HG03432 (cell line): ENCODE measurements around the gene GLYR1.
"Not testable (repeated sequence)": the region's sequence is repeated elsewhere in the genome, so short reads cannot be mapped to it uniquely, and the experiment has no call there.

Source experiments
- ATAC-seq: cut with Tn5 transposase; IDR thresholded peaks from one replicate; pipeline ENCODE4 v1.9.1; 2021; ENCODE audit warnings: mild to moderate bottlenecking, moderate library complexity; ENCODE audit not compliant: unreplicated experiment

Gene GLYR1

DNA sequence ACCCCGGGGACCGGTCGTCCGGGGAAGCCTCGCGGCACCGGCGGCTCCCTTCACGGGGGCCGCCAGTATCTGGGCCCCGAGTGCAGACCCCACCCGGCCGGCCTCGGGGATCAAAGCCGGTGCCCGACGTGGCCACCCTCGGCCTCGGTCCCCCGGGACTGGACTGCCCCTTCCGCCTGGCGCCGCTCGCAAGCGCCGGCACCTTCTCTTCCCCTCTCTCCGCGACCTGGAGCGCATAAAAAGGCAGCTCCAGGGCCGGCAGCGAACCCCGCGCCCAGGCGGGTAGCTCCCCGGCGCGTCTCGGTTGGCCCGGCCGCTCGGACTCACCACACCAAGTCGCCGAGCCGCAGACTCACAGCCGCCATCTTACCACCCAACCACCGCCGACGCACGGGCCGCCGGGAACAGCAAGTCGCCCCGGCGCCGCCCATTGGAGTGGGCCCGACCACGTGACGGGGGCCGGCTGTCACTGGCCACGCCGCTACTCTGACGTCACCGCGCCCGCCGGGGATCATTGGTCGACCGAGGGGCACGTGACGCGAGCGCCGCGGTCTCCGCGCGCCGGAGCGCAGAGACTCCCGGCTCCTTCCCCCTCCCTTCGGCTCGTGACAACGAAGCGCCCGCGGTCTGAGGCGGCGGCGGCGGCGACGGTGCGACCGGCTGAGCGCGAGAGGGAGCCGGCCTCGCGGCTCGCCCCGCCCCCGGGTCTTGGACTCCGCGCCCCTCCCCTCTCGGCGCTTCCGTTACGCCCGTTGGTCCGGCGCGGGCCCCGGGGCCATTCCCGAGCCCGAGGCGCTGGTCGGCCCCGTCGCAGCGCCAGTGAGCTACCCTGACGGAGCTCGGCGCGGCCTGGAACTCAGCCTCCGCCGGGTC, at the start of gene GLYR1, which contains the start of gene UBN1:
Gene GLYR1 (minus strand): TSS at position 388 of the 873 bp plus-strand sequence. CDS start 23 bp downstream, at position 365.
Gene UBN1 (plus strand): TSS at position 581 of the 873 bp plus-strand sequence. CDS start 5,437 bp downstream, outside the sequence.
- peak; percentile 90 for ATAC-seq

DNA sequence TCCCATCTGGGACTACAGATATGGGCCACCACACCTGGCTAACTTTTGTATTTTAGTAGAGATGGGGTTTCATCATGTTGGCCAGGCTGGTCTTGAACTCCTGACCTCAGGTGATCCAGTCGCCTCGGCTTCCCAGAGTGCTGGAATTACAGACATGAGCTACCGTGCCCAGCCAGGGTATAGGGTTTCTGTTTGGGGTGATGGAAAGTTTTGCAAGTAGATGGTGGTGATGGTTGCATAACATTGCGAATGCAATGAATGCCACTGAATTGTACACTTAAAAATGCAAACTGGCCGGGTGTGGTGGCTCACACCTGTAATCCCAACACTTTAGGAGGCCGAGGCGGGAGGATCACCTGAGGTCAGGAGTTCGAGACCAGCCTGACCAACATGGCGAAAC, 49.7 kb upstream of the GLYR1 start:
- ATAC-seq = not testable (repeated sequence)

DNA sequence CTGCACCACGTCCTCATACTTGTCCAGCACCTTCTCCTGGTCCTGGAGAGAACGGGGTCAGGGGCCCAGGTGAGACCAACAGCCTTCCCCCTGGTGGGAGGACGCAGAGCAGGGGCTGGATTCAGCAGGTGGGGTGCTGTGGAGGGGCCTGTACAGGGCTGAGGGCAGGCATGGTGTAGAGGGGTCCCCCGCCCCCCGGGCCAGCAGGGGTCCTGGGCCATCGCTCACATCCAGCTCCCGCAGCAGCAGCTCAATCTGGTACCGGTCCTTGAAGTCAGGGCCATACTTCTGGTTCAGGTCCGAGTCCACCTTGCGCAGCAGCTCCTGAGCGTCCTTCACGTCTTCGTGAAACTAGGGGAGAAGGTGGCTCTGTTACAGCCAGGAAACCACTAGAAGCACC, 48.3 kb upstream of the GLYR1 start:
- ATAC-seq = no peak

DNA sequence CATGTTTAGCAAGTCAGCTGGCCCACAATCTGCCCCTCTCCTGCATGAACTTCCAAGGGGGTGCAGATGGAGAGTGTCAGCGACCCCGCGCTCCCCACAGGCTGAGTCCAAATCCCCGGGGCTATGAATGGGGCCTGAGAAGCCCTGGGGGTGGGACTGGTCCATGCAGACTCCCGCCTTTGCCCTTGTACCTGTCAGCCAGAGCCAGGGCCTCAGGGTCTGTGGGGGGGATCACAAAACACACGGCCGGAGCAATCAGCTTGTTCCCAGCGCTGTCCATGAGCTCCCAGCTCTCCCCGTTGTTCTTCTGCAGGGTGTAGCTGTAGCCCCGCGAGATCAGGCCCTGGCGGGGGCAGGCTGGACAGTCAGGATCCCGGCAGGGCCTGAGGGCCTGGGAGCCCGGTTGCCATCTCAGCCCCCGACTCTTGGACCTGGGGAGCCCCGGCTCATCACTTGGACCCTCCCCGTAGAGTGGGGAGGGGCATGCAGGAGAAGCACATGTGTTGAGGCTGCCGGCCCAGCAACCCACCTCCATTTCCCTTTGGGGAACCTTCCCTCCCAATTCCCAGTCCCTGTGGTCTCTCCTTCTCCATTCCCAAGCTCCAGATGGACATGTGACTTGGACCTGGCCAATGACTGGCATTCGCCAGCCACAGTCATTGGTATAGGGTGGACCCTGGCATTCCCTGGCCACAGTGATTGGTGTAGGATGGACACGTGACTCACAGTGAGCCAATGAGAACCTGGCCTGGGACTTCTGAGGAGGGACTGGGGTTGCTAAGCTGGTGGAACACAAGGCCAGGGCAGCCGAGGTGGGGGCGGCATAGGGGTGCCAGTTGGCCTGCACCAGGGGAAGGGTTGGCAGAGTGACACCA, 47.4 kb upstream of the GLYR1 start:
- ATAC-seq = no peak

DNA sequence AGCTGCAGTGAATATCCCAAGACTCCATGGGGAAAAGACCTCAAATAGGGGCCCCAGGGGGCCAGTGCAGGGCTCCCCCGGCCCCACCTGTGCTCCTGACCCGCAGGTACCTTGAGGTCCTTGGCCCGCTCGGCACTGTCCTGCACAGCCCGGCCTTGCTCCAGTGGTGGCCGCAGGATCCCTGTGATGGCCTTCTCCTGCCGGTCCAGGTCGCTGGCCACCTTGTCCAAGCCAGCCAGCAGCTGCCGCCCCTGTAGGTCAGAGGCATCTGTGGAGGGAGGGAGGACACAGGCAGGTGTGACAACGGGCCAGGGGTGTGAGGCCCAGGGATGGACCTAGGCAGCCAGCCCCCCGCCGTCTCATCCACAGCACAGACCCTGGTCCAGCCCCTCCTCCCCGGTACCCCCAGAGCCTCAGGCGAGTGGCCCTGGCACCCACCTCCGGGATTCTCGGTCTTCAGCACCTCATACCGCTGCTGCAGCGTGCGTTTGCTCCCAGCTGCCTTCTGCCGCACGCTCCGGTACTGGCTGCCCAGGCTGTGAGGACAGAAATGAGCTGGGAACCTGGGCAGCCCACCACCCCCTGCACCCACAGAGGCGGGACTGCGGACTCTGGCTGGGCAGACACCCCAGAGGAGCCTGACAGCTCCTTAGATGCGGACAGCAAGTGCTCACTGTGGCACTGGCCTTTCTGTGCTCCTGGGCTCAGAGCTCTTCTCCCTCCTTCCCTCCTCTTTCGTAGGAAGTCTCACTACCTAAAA, 46.2 kb upstream of the GLYR1 start:
- no peak for ATAC-seq

DNA sequence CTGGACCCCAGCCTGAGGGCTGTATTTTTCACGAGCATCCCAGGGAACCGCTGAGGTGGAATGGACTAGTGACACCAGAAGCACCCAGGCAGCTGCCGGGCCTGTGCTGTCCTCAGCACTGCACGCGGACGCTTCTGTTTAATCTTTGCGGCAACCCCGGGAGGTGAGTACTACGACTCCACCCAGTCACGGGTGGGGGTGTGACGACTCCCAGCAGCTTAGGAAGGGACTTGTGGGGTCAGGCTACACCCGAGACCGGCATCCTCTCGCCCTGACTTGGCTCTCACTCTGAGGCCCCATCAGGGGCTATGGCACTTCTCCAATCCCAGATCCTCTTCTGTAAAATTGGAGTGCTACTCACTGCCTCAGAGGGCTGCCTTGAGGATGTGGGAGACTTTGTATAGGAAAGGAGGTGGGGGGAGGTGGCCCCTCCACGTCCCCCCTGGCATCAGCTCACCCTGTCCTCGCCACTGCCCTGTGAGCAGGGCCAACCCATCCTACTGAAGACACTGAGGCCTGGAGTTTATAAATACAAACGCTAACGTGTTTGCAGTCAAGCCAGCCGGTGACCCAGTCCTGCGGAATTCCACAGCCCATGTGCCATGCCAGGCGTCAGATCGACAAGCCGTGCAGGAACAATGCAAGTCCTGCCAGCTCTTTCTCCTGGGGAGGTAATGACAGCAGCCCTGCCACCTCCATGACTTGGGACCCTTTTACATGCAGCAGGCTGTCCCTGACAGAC, 45.4 kb upstream of the GLYR1 start:
- ATAC-seq = no peak

DNA sequence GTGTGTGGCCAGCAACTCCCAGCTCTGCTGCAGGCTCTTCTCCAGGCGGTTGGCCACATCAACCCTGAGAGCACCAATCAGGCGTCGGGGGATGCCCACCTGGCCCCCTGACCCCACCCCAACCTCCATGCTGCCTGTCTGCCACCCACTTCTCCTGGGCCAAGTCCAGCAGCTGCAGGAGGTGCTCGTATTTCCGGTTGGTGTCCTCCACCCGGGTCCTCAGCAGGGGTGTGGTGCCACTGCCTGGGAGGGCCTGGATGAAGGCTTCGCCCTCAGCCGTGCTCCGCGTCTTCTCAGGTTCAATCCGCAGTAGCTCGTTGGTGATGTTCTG, 44.8 kb upstream of the GLYR1 start:
- ATAC-seq = no peak

DNA sequence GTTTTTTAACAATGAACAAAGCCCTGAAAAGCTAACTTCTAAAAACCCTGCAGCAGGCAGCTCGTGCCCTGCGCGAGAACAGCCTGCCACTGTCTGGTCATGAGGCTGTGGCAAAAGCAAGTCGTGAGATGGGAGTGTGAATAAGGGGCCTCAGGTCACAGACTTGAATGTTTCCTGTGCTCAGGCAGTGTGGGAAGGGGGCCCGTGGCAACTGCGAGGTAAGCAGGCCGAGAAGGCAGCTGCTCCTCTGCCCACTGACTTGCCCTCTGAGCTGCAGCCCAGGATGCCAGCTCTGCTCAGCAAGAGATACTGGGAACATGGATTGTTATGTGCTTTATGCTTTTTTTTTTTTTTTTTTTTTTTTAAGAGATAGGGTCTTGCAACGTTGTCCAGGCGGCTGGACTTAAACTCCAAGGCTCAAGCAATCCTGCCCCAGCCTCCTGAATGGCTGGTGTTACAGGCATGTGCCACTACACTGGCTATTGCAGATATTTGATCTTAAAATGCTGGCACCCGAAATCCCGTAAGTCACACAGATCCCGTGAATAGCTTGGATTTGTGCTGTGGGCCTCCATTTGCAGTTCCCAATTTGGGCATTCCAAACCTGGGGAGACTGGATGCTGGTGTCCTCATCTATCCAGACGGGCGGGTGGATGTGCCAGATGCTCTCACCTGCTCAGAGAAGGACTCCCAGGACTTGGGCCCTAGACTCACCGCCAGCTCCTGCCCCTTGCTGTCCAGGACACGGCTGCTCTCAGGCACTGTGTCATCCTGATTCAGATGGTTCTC, 44.2 kb upstream of the GLYR1 start:
- no peak for ATAC-seq

DNA sequence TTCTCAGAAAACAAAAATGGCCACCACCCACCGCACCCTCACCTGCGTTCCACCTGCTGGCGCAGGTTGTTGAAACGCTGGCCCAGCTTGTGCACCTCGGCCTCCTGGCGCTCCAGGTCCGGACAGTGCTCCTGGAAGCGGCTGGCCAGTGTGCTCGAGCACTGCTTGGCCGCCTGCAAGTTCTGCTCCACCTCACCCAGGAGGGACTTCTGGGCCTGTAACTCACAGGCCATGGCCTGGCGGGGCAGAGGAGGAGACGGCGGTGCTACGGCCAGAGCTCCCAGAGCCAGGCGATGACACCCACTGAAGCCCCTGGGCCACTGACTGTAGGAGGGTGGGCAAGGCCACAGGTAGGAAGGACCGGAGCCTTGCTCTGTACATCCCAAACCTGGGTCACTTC, 43.6 kb upstream of the GLYR1 start:
- no peak for ATAC-seq

DNA sequence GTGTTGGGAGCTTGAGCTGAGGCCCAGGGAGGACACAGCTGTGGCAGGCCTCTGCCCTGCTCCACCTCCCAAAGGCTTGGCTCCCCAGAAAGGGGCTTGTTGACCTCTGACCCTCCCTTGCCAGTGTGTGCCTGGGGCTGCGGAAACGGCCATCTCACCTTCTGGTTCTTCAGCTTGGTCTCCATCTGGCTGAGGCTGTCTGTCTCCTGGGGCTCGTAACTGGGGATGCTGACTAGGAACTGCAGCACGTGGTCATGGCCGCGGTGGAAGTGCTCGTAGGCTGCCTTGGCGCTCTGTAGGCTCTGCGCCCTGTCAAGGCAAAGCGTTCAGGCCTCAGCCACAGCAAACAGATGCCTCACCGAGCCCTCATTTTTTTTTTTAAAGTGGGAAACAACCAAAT, 42.9 kb upstream of the GLYR1 start:
- ATAC-seq = no peak

DNA sequence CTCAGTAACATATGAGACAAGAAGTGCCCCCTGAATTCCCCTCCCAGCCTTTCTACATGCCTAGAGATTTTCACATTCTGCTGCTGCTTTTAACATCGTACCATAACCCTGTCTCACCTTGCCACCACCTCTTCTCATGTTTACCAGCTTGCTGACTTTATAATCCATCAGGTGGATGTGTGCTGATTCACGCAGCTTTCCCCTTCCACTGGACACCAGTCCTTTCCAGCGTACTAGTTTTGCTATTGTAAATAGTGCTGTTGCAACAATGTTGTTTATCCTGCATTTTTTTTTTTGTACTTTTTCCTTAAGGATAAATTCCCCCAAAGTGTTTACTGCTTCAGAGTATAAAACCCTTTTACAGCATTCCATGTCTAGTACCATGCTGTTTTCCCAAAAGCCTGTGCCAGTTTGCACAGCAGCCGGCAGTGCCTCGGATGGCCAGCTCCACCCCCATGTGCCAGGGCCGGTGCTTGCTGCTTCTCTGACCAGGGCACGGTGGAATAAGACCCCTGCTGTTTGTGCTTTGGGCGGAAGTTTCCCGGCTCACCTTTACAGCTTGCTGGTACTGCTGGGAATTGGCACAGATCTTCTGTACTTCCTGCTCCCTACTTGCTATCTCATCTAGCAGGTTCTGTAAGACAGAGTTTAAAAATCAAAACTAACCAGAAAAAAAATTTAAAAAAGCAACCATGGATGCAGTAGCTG, 41.5 kb upstream of the GLYR1 start:
- no peak for ATAC-seq

DNA sequence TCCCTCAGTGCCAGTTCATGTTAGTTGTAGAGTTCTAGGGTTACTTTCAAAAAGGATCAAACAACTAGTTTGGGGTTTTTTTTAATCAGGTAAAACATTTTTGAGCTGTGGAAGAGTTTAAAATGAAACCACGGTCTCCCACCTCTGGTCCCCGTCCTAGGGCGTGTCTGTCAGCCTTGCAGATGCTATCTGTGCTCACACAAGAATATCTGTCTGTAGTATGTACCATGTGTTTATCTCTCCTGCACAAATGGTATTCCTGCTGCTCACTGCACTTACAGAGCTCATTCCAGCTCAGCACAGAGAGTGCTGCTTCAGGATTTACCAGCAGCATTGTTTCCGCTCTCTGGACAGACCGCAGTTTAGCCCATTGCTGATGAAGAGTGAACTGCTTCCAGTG, 39.1 kb upstream of the GLYR1 start:
- ATAC-seq = no peak

DNA sequence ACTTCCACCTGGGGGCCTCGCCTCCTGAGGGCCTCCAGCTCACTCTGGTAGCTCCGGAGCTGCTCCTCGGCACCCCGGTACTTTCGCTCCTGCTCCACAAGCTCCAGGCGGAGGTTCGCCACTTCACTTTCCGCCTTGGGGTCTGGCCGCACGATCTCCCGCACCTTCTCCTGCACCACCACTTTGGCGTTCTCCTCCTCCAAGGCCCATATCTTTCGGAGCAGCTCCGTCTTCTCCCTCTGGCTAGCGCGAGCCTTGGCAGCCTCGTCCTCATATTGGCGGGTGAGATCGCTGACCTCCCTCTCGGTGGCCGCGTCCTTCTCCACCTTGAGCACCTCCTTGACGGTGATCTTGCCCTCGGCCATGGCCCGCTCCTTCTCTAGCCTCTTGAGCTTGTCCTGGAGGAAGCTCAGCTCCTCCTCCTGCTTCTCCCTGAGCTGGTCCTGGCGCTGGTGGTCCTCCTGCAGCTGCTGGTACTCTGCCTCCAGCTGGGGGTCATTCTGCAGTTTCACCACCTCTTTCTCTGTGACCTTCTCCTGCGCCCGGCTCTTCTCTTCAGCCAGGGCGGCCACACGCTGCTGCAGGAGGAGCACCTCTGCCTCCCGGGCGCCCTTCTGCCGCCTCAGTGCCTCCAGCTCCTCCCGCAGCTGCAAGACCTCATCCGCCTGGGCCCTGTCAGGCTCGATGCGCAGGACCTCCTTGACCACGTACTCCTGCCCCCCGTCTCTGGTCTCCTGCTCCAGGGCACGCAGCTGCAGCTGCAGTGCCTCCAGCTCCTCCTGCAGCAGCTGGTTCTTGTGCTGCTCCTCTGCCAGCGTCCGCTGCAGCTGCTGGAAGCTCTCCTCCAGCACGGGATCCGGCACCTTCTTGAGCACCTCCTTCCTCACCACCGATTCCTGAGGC, 38.1 kb upstream of the GLYR1 start:
- ATAC-seq = no peak

DNA sequence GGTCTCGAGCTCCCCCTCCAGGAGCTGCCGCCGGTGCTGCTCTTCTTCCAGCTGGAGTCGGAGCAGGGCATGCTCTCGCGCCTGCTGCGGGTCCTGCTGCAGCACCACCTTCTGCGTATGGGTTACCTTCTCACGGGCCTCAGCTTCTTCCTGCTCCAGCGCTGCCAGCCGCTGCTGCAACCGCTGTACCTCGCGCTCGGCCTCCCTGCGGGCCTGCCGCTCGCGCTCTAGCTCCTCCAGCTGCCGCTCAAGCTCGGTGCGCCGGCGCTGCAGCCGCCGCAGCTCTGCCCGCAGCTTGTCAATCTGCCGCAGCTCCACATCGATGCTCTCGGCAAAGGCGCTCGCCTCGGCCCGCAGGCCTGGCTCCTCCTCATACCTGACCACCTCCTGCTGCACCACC, 37.1 kb upstream of the GLYR1 start:
- ATAC-seq = no peak

DNA sequence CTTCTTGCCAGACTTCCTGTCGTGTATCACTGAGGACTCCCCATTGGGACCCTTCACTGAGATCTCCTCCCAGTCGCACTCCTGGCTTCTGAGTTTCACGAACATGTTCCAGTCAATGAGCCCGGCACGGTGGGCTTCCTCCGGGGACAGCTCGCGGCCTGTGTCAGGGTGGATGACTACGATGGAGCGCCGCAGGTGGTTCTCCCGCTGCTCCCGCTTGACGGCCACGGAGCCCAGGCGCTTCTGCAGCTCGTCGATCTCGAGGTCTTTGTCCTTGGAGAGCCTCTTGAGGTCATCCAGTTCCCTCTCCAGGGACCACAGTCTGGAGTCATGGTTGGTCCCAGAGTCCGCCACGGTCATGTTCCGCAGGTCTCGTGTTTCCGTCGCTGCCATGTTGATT, 36.4 kb upstream of the GLYR1 start:
- no peak for ATAC-seq

DNA sequence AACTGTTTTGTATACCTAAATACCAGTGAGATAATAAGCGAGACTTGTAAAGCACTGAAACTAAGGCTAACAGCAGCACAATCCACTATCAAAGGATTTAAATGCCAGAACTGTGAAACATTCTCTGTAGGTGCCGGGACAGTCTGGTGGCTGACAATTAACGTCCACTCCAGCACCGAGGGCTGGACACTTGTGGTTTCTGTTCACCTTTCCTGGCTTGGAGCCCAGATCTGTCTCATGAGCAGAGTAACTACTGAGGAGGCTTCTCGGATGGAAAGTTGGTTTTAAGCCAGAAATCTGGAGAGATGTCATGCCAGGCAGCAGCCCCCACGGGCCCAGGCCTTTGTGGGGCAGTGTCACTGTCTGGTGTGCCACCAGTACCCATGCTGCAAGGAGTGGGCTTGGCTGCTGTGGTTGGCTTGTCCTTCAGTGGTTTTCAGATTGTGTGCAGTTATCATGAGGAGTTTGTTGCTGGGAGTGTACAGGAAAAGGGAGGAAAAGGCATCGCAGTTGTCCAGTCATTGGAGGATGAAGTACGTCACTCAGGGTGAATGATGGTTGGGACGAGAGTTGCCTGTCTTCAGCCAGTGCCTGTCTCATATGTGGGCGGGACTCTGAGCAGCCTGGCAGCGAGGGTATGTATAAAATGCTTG, 35.7 kb upstream of the GLYR1 start:
- ATAC-seq = no peak

DNA sequence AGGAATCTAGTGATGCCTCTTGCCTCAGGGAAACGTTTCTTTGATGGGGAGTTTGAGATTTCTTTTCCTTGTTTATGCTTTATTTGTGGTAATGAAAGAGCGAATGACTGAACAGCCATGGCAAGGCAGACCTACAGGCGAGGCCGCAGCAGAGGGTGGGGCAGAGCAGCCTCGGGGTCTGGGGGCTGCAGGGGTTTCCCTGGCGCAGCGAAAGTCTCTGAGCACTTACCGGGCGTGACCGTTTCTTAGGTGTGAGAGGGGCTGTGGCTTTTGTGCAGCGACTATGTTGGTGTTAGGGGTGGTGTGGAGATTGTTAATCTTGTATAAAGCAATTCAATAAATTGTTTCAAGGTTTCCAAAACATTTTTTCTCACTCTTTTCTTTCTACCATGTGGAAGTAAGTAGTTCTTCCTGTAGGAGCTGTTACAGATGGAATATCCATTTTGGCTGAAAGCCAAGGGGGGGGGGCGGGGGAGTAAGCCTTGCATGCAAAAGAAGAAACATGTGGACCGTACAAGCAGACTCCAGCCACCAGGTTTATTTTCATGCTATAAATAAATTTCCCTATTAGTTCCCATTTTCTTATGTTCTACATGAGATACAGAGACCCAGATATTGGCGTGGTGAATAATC, 35.0 kb upstream of the GLYR1 start:
- no peak for ATAC-seq
